ENCODE data around the gene CFTR. TPM values are rescaled to one million over a fixed set of nuclear protein-coding genes. Genes with fewer than 3 reads are reported as not detected.

CFTR gene
- total RNA-seq, 1 donor = not detected

DNA sequence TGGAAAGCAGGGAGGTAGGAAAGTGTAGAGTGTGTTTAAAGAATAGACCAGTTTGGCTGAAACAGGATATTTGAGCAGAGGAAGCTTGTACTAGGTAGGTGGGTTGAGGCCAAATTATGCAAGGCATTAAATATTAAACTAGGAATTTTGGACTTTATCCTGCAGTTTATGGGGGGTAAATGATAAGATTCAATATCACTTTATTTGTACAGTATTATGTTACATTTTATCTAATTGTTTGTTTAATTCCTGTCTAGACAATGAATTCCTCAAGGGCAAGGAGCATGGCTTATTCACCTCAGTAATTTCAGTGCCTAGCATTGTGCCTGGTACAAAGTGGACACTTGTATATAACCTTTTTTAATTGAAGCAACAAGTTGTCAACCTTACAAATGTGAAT is 125.9 kb downstream of the CFTR start:
- Histone ChIP-seq H3K27me3 (ENCODE audit: insufficient read depth, low read length) (no peaks in the 10 kb centered on the region), H3K4me1 (ENCODE audit: insufficient read depth, low read length) (no peaks in the 10 kb centered on the region), H3K27ac (ENCODE audit: low read depth, low read length) (no peak overlapping the region), H2AFZ (ENCODE audit: low read length) (no peak overlapping the region), H4K20me1 (ENCODE audit: insufficient read depth, low read length) (no peaks in the 10 kb centered on the region), H3K79me2 (ENCODE audit: insufficient read depth, low read length) (no peaks in the 10 kb centered on the region), H3K4me3 (ENCODE audit: insufficient read depth, low read length) (no peak overlapping the region), H3K9me3 (ENCODE audit: low read depth, low read length) (no peaks in the 10 kb centered on the region), H3K4me2 (ENCODE audit: insufficient read depth, low read length) (no peak overlapping the region), H3K36me3 (ENCODE audit: insufficient read depth, low read length) (no peaks in the 10 kb centered on the region)
- DNase-seq (ENCODE audit: insufficient read length, low spot score, missing footprints) = no peak
- no peak for TF ChIP-seq CTCF (IDR thresholded peaks at IDR 0.05; ENCODE audit: extremely low read depth, low read depth, low read length)

GRCh38 chr7:117606132-117606531 is 126.3 kb downstream of the CFTR start:
- Histone ChIP-seq H3K79me2 (ENCODE audit: insufficient read depth, low read length) (no peaks in the 10 kb centered on the region), H3K36me3 (ENCODE audit: insufficient read depth, low read length) (no peaks in the 10 kb centered on the region), H3K27ac (ENCODE audit: low read depth, low read length) (no peak overlapping the region), H3K27me3 (ENCODE audit: insufficient read depth, low read length) (no peaks in the 10 kb centered on the region), H3K4me2 (ENCODE audit: insufficient read depth, low read length) (no peak overlapping the region), H2AFZ (ENCODE audit: low read length) (no peak overlapping the region), H3K9me3 (ENCODE audit: low read depth, low read length) (no peaks in the 10 kb centered on the region), H4K20me1 (ENCODE audit: insufficient read depth, low read length) (no peaks in the 10 kb centered on the region), H3K4me3 (ENCODE audit: insufficient read depth, low read length) (no peak overlapping the region), H3K4me1 (ENCODE audit: insufficient read depth, low read length) (no peaks in the 10 kb centered on the region)
- no peak for TF ChIP-seq CTCF (IDR thresholded peaks at IDR 0.05; ENCODE audit: extremely low read depth, low read depth, low read length)
- no peak for DNase-seq (ENCODE audit: insufficient read length, low spot score, missing footprints)

GRCh38 chr7:117610396-117610795 is 130.6 kb downstream of the CFTR start:
- no peak for TF ChIP-seq CTCF (IDR thresholded peaks at IDR 0.05; ENCODE audit: extremely low read depth, low read depth, low read length)
- H3K9me3 ChIP-seq (ENCODE audit: low read depth, low read length) = no peaks in the 10 kb centered on the region
- no peaks in the 10 kb centered on the region for H3K27me3 ChIP-seq (ENCODE audit: insufficient read depth, low read length)
- no peak overlapping the region for H3K4me2 ChIP-seq (ENCODE audit: insufficient read depth, low read length)
- no peaks in the 10 kb centered on the region for H3K79me2 ChIP-seq (ENCODE audit: insufficient read depth, low read length)
- no peaks in the 10 kb centered on the region for H3K36me3 ChIP-seq (ENCODE audit: insufficient read depth, low read length)
- no peak for DNase-seq (ENCODE audit: insufficient read length, low spot score, missing footprints)
- H3K27ac ChIP-seq (ENCODE audit: low read depth, low read length) = no peak overlapping the region
- no peaks in the 10 kb centered on the region for H3K4me1 ChIP-seq (ENCODE audit: insufficient read depth, low read length)
- H4K20me1 ChIP-seq (ENCODE audit: insufficient read depth, low read length) = no peaks in the 10 kb centered on the region
- H2AFZ ChIP-seq (ENCODE audit: low read length) = no peak overlapping the region
- no peak overlapping the region for H3K4me3 ChIP-seq (ENCODE audit: insufficient read depth, low read length)

DNA sequence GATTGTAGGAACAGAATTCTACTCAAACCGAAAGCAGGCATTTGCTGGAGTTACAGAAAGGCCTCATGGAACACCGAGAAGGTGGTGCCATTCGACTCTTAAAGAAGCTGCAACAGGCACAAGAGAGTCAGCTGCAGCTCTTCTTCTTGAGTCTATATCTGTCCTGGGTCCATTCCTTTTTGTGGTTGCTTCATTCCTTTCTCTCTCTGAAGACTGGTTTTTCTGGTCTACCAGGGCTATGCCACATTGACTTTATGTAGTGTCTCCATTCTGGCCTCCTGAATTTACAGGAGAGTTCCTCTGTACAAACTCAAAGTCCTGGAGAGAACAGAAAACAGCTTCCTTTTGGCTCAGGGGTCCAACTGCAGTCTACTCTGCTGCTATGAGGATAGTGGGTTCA is 132.8 kb downstream of the CFTR start:
- H3K27me3 ChIP-seq (ENCODE audit: insufficient read depth, low read length) = no peaks in the 10 kb centered on the region
- no peak overlapping the region for H3K4me2 ChIP-seq (ENCODE audit: insufficient read depth, low read length)
- H3K79me2 ChIP-seq (ENCODE audit: insufficient read depth, low read length) = no peaks in the 10 kb centered on the region
- H3K27ac ChIP-seq (ENCODE audit: low read depth, low read length) = no peak overlapping the region
- H3K36me3 ChIP-seq (ENCODE audit: insufficient read depth, low read length) = no peaks in the 10 kb centered on the region
- no peaks in the 10 kb centered on the region for H3K9me3 ChIP-seq (ENCODE audit: low read depth, low read length)
- DNase-seq (ENCODE audit: insufficient read length, low spot score, missing footprints) = no peak
- no peak for TF ChIP-seq CTCF (IDR thresholded peaks at IDR 0.05; ENCODE audit: extremely low read depth, low read depth, low read length)
- no peak overlapping the region for H2AFZ ChIP-seq (ENCODE audit: low read length)
- H3K4me3 ChIP-seq (ENCODE audit: insufficient read depth, low read length) = no peak overlapping the region
- no peaks in the 10 kb centered on the region for H4K20me1 ChIP-seq (ENCODE audit: insufficient read depth, low read length)
- no peaks in the 10 kb centered on the region for H3K4me1 ChIP-seq (ENCODE audit: insufficient read depth, low read length)
